ENCODE measurements around the gene MAST3. TPM values are rescaled to one million over a fixed set of nuclear protein-coding genes. Genes with fewer than 3 reads are reported as not detected.
A peak's percentile ranks its signal among the peaks of the same experiment; 100 is the strongest.

MAST3 gene
- total and polyA plus RNA-seq, 2 of the 13 experiments (the other 11 are each of a cell fraction or from before 2014, with no cell fraction given), result 4.1 to 4.6 TPM

DNA sequence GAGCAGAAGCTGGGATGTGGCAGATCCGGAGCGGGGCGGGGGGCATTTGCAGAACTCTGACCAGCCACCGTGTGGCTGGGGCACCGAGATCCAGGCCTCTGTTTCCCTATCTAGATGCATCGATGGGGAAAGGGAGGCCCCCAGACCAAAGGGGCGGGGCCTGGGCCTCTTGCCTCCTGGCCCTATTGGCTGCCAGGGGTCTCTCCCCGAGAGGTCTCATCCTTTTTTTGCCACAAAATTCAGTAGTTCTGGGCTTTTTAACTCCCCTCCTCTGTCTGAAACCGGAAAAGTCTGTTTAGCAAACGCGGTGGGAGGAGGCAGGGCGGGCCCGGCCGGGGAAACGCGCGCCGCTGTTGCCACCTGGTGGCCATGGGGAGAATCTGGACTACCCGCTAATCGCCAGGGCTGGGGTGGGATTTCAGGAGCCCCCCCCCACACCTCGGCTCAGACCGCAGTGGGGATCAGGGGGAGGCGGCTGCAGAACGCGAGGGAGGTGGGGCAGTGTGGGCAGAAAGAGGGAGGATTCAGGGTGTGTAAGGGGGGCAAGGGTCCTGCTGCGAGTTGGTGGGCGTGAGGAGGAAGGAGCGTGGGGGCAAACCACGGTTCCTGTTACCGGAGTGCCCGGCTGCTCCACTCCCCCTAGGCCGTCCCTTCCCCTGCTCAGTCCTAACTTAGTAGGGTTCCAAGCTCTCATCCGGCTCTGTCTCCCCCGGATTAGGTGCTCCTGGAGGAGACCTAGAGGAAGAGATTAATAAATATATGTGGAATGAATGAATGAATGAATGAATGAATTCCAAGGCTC, 39.2 kb upstream of the MAST3 start (continued):
- TF ChIP-seq ZNF644 (CRISPR knock-in tag; IDR thresholded peaks at IDR 0.05; ENCODE audit: low read depth), result no peak
- no peak for TF ChIP-seq MAF1 (CRISPR knock-in tag; IDR thresholded peaks at IDR 0.05; ENCODE audit: borderline replicate concordance)
- TF ChIP-seq, protein P1, sequence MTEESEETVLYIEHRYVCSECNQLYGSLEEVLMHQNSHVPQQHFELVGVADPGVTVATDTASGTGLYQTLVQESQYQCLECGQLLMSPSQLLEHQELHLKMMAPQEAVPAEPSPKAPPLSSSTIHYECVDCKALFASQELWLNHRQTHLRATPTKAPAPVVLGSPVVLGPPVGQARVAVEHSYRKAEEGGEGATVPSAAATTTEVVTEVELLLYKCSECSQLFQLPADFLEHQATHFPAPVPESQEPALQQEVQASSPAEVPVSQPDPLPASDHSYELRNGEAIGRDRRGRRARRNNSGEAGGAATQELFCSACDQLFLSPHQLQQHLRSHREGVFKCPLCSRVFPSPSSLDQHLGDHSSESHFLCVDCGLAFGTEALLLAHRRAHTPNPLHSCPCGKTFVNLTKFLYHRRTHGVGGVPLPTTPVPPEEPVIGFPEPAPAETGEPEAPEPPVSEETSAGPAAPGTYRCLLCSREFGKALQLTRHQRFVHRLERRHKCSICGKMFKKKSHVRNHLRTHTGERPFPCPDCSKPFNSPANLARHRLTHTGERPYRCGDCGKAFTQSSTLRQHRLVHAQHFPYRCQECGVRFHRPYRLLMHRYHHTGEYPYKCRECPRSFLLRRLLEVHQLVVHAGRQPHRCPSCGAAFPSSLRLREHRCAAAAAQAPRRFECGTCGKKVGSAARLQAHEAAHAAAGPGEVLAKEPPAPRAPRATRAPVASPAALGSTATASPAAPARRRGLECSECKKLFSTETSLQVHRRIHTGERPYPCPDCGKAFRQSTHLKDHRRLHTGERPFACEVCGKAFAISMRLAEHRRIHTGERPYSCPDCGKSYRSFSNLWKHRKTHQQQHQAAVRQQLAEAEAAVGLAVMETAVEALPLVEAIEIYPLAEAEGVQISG (CRISPR knock-in tag; IDR thresholded peaks at IDR 0.05), result 0 out of 2 replicates have a peak, but pooled peaks have one; percentile 10
- TF ChIP-seq SPEN (CRISPR knock-in tag; IDR thresholded peaks at IDR 0.05; ENCODE audit: low read depth), result peak; percentile 56
- no peak for TF ChIP-seq POLR2A (IDR thresholded peaks at IDR 0.05; ENCODE audit: insufficient read depth in 1 of 2, low read depth in 2 of 2, low read length in 2 of 2)
- TF ChIP-seq, protein P2, sequence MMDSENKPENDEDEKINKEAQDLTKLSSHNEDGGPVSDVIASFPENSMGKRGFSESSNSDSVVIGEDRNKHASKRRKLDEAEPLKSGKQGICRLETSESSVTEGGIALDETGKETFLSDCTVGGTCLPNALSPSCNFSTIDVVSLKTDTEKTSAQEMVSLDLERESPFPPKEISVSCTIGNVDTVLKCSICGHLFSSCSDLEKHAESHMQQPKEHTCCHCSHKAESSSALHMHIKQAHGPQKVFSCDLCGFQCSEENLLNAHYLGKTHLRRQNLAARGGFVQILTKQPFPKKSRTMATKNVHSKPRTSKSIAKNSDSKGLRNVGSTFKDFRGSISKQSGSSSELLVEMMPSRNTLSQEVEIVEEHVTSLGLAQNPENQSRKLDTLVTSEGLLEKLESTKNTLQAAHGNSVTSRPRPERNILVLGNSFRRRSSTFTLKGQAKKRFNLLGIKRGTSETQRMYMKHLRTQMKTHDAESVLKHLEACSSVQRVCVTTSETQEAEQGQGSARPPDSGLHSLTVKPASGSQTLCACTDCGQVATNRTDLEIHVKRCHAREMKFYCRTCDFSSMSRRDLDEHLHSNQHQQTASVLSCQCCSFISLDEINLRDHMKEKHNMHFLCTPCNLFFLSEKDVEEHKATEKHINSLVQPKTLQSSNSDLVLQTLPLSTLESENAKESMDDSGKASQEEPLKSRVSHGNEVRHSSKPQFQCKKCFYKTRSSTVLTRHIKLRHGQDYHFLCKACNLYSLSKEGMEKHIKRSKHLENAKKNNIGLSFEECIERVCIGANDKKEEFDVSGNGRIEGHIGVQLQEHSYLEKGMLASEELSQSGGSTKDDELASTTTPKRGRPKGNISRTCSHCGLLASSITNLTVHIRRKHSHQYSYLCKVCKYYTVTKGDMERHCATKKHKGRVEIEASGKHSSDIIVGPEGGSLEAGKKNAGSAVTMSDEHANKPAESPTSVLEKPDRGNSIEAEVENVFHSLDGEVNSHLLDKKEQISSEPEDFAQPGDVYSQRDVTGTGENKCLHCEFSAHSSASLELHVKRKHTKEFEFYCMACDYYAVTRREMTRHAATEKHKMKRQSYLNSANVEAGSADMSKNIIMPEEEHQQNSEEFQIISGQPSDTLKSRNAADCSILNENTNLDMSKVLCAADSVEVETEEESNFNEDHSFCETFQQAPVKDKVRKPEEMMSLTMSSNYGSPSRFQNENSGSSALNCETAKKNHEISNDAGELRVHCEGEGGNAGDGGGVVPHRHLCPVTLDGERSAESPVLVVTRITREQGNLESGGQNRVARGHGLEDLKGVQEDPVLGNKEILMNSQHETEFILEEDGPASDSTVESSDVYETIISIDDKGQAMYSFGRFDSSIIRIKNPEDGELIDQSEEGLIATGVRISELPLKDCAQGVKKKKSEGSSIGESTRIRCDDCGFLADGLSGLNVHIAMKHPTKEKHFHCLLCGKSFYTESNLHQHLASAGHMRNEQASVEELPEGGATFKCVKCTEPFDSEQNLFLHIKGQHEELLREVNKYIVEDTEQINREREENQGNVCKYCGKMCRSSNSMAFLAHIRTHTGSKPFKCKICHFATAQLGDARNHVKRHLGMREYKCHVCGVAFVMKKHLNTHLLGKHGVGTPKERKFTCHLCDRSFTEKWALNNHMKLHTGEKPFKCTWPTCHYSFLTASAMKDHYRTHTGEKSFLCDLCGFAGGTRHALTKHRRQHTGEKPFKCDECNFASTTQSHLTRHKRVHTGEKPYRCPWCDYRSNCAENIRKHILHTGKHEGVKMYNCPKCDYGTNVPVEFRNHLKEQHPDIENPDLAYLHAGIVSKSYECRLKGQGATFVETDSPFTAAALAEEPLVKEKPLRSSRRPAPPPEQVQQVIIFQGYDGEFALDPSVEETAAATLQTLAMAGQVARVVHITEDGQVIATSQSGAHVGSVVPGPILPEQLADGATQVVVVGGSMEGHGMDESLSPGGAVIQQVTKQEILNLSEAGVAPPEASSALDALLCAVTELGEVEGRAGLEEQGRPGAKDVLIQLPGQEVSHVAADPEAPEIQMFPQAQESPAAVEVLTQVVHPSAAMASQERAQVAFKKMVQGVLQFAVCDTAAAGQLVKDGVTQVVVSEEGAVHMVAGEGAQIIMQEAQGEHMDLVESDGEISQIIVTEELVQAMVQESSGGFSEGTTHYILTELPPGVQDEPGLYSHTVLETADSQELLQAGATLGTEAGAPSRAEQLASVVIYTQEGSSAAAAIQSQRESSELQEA (CRISPR knock-in tag; IDR thresholded peaks at IDR 0.05; ENCODE audit: not compliant biosample characterization), result no peak
- TF ChIP-seq, protein P3, sequence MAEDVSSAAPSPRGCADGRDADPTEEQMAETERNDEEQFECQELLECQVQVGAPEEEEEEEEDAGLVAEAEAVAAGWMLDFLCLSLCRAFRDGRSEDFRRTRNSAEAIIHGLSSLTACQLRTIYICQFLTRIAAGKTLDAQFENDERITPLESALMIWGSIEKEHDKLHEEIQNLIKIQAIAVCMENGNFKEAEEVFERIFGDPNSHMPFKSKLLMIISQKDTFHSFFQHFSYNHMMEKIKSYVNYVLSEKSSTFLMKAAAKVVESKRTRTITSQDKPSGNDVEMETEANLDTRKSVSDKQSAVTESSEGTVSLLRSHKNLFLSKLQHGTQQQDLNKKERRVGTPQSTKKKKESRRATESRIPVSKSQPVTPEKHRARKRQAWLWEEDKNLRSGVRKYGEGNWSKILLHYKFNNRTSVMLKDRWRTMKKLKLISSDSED (CRISPR knock-in tag; IDR thresholded peaks at IDR 0.05), result no peak
- TF ChIP-seq, protein P4, sequence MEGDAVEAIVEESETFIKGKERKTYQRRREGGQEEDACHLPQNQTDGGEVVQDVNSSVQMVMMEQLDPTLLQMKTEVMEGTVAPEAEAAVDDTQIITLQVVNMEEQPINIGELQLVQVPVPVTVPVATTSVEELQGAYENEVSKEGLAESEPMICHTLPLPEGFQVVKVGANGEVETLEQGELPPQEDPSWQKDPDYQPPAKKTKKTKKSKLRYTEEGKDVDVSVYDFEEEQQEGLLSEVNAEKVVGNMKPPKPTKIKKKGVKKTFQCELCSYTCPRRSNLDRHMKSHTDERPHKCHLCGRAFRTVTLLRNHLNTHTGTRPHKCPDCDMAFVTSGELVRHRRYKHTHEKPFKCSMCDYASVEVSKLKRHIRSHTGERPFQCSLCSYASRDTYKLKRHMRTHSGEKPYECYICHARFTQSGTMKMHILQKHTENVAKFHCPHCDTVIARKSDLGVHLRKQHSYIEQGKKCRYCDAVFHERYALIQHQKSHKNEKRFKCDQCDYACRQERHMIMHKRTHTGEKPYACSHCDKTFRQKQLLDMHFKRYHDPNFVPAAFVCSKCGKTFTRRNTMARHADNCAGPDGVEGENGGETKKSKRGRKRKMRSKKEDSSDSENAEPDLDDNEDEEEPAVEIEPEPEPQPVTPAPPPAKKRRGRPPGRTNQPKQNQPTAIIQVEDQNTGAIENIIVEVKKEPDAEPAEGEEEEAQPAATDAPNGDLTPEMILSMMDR (CRISPR knock-in tag; IDR thresholded peaks at IDR 0.05), result peak; percentile 97
- TF ChIP-seq U2AF2 (IDR thresholded peaks at IDR 0.05; ENCODE audit: low read depth, low read length), result no peak
- TF ChIP-seq NCOA2 (CRISPR knock-in tag; IDR thresholded peaks at IDR 0.05), result no peak
- 0 out of 2 replicates have a peak, but pooled peaks have one; percentile 18 for TF ChIP-seq ZNF768 (CRISPR knock-in tag; IDR thresholded peaks at IDR 0.05)

Data from HepG2 (cell line).